HG02840 (cell line): ENCODE data around the gene FUT8.

Source experiments
- ATAC-seq: cut with Tn5 transposase; IDR thresholded peaks from one replicate; pipeline ENCODE4 v1.9.1; 2021; ENCODE audit warnings: mild to moderate bottlenecking, moderate library complexity, moderate number of reproducible peaks; ENCODE audit not compliant: unreplicated experiment, low FRiP score

The FUT8 gene

GRCh38 chr14:65549429-65549828 lies 136.9 kb downstream of the FUT8 start:
- no peak for ATAC-seq

GRCh38 chr14:65550779-65551643 lies 138.5 kb downstream of the FUT8 start:
- ATAC-seq: no peak

DNA sequence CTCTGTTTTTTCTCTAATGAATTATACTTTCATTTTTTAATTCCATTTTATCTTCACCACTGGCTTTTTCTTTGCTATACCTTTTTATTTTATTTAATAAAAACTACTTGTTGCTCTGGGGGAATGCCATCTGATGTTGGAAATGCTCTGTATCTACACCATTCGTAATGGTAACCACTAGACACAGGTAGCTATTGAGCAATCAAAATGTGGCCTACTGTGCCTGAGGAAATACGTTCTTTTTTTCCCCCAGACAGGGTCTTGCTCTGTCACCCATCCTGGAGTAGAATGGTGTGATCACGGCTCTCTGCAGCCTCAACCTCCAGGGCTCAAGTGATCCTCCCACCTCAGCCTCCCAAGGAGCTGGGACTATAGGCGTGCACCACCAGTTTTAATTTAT lies 140.2 kb downstream of the FUT8 start:
- no peak for ATAC-seq

- ATAC-seq: no peak
These were observed 142.3 kb downstream of the FUT8 start for GRCh38 chr14:65554837-65555236.

GRCh38 chr14:65555358-65555757 lies 142.8 kb downstream of the FUT8 start:
- no peak for ATAC-seq

- ATAC-seq: no peak
These were observed 145.8 kb downstream of the FUT8 start for GRCh38 chr14:65558363-65558762.

DNA sequence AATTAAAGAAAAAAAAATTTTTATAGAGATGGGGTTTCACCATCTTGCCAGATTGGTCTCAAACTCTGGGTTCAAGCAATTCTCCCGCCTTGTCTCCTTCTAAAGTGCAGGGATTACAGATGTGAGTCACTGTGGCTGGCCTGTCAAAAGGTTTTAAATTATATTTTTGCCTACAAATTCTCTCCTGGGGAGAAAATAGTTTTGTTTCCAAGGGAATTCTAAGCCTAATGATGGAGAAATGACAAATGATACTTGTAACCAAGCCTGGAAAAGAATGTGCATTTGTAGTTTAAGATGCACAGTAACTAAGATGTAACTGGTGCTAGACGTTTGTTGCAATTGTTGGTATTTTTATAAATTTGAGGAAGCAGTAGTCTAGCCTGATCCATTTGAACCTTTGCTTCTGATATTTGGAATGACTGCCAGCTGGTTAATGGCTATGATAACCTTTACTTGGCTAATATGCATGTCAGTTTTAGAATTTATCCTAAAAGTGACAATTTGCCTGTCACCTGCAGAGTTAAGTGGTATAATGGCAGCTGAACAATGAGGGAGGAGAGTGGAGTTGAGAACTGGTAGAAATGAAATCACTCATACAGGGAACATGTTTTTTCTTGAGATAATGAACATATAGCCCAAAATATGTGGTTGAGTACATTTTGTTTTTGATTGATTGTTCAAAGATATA lies 148.0 kb downstream of the FUT8 start:
- no peak for ATAC-seq

DNA sequence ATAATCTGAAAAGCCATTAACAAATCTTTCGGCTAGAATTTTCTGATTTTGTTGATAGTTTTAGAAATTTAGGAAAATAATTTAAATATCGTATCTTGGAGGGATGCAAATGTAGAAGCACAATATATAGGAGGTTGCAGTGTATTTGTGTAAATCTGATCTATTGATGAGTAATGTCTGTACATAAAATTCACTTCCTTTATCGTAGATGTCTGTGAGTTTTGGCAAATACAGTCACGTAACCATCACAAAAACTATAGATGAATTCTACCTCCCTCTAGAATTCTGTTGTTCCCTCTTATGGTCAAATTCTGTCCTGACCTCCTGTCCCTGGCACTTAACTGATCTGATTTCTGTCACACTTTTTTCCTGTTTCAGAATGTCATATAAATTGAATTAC lies 151.8 kb downstream of the FUT8 start:
- ATAC-seq: no peak

DNA sequence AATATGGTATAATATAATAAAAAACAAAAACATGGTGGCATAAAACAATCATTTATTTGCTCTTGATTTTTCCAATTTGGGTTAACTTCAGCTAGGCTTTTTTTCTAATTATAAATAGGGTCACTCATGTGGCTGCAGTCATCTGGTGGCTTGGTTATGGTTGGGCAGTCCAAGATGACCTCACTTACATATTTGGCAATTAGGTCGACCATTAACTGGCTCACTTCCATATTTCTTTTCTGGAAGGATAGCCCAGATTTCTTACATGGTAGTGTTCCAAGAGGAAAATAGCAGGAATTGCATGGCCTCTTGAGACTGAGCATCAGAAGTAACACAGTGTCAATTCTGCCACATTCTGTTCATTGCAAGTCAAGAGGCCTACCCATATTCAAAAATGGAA lies 153.4 kb downstream of the FUT8 start:
- no peak for ATAC-seq

DNA sequence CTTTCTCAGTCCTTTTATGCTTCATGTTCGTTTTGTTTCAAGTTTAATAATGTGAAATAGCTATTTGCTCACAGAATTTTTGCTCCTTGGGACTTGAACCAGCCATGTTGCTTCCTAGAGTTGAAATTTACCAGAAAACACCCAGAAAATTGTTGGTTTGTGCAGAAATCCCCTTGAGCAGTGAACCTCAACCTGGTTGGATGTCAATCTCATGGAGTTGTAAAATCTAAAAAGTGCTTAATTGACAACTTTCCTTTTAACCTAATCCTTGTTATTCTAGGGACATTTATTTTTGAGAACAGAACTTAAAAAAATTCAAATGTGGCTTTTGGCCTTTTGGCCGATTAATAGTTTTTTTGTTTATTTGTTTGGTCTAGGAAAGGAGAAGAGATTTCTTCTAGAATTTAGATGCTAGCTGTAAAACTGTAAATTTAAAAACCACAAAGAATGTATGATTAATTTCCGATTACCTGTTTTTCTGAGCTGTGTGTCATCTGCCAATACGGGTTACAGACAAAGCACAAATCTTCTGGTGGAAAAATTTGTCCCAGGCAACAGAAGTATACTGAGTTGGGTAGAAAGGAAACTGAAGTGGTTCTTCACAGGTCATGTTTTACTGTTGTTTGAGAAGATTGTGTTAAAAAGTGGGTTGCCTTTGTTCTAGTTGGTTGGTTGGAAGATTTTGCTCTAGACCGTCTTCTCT lies 154.4 kb downstream of the FUT8 start:
- no peak for ATAC-seq

- no peak for ATAC-seq
These were observed 162.1 kb downstream of the FUT8 start for GRCh38 chr14:65574611-65575010.

DNA sequence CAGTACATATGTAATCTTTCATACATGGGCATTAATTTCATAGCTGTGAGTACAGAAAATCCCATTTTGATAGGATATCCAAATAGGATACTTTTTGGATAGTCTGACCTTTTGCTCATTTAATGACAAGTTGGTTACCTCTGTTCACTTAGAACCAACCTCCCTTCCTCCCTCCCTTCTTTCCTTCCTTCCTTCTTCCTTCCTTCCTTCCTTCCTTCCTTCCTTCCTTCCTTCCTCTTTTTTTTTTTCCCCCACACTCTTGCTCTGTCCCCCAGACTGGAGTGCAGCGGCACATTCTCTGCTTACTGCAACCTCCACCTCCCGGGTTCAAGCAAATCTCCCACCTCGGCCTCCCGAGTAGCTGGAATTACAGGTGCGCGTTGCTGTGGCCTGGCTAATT lies 162.9 kb downstream of the FUT8 start:
- no peak for ATAC-seq

GRCh38 chr14:65580973-65581372 lies 168.4 kb downstream of the FUT8 start:
- no peak for ATAC-seq

DNA sequence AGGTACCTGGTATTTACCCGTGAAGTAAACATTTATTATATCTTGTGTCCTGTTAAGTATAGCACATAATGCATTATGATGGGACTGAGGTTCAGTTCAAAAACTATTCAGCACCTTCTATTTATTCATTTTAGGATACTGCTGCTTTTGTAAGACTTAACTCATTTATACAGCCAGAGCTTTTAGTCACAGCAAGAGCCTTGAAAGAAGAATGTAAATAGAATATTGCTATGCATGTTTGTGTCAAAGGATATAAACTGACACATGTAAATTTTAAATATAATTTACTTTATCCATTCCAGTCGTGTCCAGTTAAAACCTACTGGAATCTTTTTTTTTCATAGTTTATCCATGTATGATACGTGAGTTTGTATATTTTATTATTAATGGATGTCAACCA lies 168.8 kb downstream of the FUT8 start:
- ATAC-seq: no peak

DNA sequence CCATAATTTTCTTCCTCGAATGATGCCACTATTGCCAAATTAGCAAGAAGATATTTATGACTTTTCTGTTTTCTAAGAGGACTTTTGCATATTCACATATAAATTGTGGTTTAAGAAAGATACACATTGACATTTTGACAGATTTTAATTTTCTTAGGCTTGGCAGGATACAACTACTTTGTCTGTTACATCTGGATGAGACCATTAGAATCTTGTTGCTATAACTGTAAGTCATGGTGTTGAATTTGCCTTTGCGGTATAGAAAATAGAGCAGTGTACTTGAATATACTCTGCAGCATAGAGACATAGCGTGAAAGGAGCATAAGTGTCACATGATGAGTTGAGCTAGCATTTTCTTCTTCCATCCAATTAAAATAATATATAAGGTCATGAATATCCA lies 169.3 kb downstream of the FUT8 start:
- ATAC-seq: no peak

DNA sequence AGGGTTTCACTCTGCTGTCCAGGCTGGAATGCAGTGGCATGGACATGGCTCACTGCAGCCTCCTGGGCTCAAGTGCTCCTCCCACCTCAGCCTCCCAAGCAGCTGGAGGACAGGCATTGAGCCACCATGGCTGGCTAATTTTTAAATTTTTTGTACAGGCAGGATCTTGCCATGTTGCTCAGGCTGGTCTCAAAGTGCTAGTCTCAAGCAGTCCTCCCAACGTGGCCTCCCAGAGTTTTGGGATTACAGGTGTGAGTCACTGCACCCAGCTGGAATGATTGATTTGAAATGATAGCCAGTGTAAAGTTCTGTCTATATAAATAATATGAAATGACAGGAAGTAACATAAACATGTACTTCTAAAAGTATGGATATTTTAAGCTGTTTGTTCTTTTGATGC lies 172.7 kb downstream of the FUT8 start:
- no peak for ATAC-seq

GRCh38 chr14:65588426-65589140 lies 176.1 kb downstream of the FUT8 start:
- ATAC-seq: no peak

- ATAC-seq: no peak
These were observed 181.8 kb downstream of the FUT8 start for GRCh38 chr14:65594153-65594881.

DNA sequence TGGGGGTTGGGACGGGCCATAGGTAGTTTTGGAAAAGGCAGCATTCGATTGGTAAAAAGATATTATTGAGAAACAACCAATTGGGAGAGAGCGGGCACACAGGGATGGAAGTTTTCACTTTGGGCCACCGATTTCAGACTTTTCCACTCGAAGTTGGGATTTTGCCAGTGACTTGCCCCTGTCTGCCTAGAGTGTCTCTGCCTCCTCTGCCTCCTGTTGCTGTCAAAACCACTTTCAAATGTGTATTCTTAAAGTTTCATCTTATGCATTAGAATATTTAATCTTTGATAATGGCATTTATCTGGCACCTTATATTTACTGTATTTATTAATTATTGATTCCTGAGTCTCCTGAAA lies 182.3 kb downstream of the FUT8 start:
- no peak for ATAC-seq

DNA sequence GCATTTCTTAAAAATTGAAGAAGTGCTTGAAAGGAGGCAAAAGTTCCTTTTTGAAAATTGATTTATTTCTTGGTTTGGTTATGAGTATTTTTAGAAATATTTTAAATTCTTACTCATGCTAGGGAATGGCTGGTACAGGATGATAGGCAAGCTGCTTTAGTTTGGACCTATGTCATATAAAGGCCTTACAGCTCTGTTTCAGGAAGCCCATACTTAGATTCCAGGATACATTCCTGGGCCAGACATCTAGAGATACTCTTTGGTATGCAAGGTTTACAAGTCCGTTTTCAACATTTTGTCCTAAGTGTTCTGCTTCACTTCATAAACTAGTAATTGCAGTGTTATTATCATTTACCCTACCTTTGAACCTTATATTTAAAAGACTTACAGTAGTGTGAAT lies 186.8 kb downstream of the FUT8 start:
- no peak for ATAC-seq
